ENCODE results near the gene EXO5. TPM values are rescaled to one million over a fixed set of nuclear protein-coding genes. Genes with fewer than 3 reads are reported as not detected.
"Not testable (repeated sequence)": the region's sequence is repeated elsewhere in the genome, so short reads cannot be mapped to it uniquely, and the experiment has no call there.

EXO5 gene
- 4.8 and 9.5 TPM in 2 replicates for total RNA-seq
- polyA plus RNA-seq (2012) = 7.7 TPM

- peak; percentile 84 for DNase-seq (ENCODE audit: low read depth)
Measured at GRCh38 chr1:40508375-40509341, at the start of gene EXO5. Gene EXO5 (plus strand): TSS chr1:40508767. CDS start chr1:40514545, 5,778 bp downstream.

- DNase-seq (ENCODE audit: low read depth) = peak; percentile 9
Measured at GRCh38 chr1:40462956-40463590, 45.5 kb upstream of the EXO5 start.

GRCh38 chr1:40469327-40469726, 39.2 kb upstream of the EXO5 start:
- DNase-seq (ENCODE audit: low read depth) = no peak

- no peak for DNase-seq (ENCODE audit: low read depth)
Measured at GRCh38 chr1:40475268-40475667, 33.3 kb upstream of the EXO5 start.

- peak; percentile 53 for DNase-seq (ENCODE audit: low read depth)
Measured at GRCh38 chr1:40476924-40477677, 31.5 kb upstream of the EXO5 start, which contains the start of gene ZFP69. Gene ZFP69 (plus strand): TSS chr1:40477290. CDS start chr1:40479362, 2,072 bp downstream.

- DNase-seq (ENCODE audit: low read depth) = peak; percentile 20
Measured at GRCh38 chr1:40477678-40478053, 30.9 kb upstream of the EXO5 start.

GRCh38 chr1:40478276-40478675, 30.3 kb upstream of the EXO5 start:
- DNase-seq (ENCODE audit: low read depth) = no peak

- no peak for DNase-seq (ENCODE audit: low read depth)
Measured at GRCh38 chr1:40479156-40479555, 29.4 kb upstream of the EXO5 start.

GRCh38 chr1:40495315-40495903, 13.2 kb upstream of the EXO5 start:
- DNase-seq (ENCODE audit: low read depth) = no peak

- DNase-seq (ENCODE audit: low read depth) = not testable (repeated sequence)
Measured at GRCh38 chr1:40502651-40503050, 5.9 kb upstream of the EXO5 start.

GRCh38 chr1:40507973-40508372, 594 bp upstream of the EXO5 start:
- DNase-seq (ENCODE audit: low read depth) = no peak

- no peak for DNase-seq (ENCODE audit: low read depth)
Measured at GRCh38 chr1:40519517-40519916, 10.9 kb downstream of the EXO5 start.

- DNase-seq (ENCODE audit: low read depth) = no peak
Measured at GRCh38 chr1:40530735-40531380, 22.3 kb downstream of the EXO5 start.

GRCh38 chr1:40531381-40532061, 23.0 kb downstream of the EXO5 start, which contains the start of gene ZNF684:
Gene ZNF684 (plus strand): TSS chr1:40531637. CDS start chr1:40533167, 1,530 bp downstream.
- peak; percentile 95 for DNase-seq (ENCODE audit: low read depth)

GRCh38 chr1:40532062-40532389, 23.5 kb downstream of the EXO5 start:
- no peak for DNase-seq (ENCODE audit: low read depth)

GRCh38 chr1:40532844-40533424, 24.4 kb downstream of the EXO5 start:
- DNase-seq (ENCODE audit: low read depth) = peak; percentile 60

- DNase-seq (ENCODE audit: low read depth) = no peak
Measured at GRCh38 chr1:40534589-40534988, 26.0 kb downstream of the EXO5 start.

GRCh38 chr1:40535732-40536131, 27.2 kb downstream of the EXO5 start:
- DNase-seq (ENCODE audit: low read depth) = no peak

- no peak for DNase-seq (ENCODE audit: low read depth)
Measured at GRCh38 chr1:40539338-40539737, 30.8 kb downstream of the EXO5 start.

GRCh38 chr1:40546957-40547356, 38.4 kb downstream of the EXO5 start:
- no peak for DNase-seq (ENCODE audit: low read depth)
